CD4-positive, alpha-beta T cell treated with Interleukin-17A for 4 hours (primary cell): ENCODE measurements around the gene CDCA4.

Experiments
- DNase-seq: peaks from one replicate; pipeline ENCODE4 v3.0.0-alpha.2; 2020; ENCODE audit warnings: mixed read lengths

Gene CDCA4

GRCh38 chr14:104972301-104973134 lies 48.4 kb downstream of the CDCA4 start:
- no peak for DNase-seq

GRCh38 chr14:104971447-104972240 lies 49.2 kb downstream of the CDCA4 start:
- no peak for DNase-seq

- DNase-seq = no peak
Observed at GRCh38 chr14:104970231-104971068, 50.4 kb downstream of the CDCA4 start.

GRCh38 chr14:104969741-104970230 lies 51.1 kb downstream of the CDCA4 start:
- no peak for DNase-seq

- DNase-seq = no peak
Observed at GRCh38 chr14:104968541-104969401, 52.1 kb downstream of the CDCA4 start.

GRCh38 chr14:104968153-104968527 lies 52.7 kb downstream of the CDCA4 start:
- no peak for DNase-seq

GRCh38 chr14:104967386-104968152 lies 53.3 kb downstream of the CDCA4 start:
- no peak for DNase-seq

GRCh38 chr14:104966981-104967385 lies 53.9 kb downstream of the CDCA4 start:
- DNase-seq = no peak

- no peak for DNase-seq
Observed at GRCh38 chr14:104966261-104966865, 54.5 kb downstream of the CDCA4 start.

GRCh38 chr14:104965561-104966231 lies 55.2 kb downstream of the CDCA4 start:
- DNase-seq = no peak

GRCh38 chr14:104964546-104964945 lies 56.3 kb downstream of the CDCA4 start:
- DNase-seq = no peak
